Dedifferentiated amniotic fluid mesenchymal stem cell (primary cell): ENCODE measurements around the gene GNG4.
"Not testable (repeated sequence)": the region's sequence is repeated elsewhere in the genome, so short reads cannot be mapped to it uniquely, and the experiment has no call there.

Experiments
- DNase-seq: peaks from one replicate; pipeline ENCODE4 v3.0.0-alpha.2; 2016; ENCODE audit errors: extremely low spot score

Gene GNG4

DNA sequence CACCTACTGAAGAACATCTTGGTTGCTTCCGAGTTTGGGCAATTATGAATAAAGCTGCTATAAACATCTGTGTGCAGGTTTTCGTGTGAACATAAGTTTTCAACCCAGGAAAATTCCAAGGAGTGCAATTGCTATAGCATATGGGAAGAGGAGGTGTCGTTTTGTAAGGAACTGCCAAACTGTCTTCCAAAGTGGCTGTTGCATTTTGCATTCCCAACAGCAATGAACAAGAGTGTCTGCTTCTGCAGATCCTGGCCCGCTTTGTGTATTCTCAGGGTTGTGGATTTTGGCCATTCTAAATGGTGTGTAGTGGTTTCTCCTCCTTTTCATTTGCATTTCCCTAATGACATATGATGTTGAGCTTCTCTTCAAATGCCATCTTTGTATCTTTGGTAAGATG is 23.8 kb downstream of the GNG4 start:
- DNase-seq: no peak

DNA sequence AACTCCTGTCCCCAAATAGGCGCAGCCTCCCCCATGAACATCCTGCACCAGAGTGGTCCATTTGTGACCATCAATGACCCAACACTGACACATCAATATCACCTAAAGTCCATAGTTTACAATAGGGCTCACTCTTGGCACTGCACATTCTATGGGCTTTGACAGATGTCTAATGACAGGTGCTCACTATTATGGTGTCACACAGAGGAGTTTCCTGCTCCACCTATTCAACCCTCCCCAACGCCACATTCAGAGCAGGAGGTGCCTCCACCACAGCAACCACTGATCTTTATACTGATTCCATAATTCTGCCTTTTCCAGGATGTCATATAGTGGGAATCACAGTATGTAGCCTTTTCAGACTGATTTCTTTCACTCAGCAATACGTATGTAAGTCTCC is 24.2 kb downstream of the GNG4 start:
- no peak for DNase-seq

GRCh38 chr1:235624721-235625333 is 24.8 kb downstream of the GNG4 start:
- no peak for DNase-seq

- DNase-seq: no peak
Measured at GRCh38 chr1:235622936-235623779, 26.4 kb downstream of the GNG4 start.

GRCh38 chr1:235619149-235619548 is 30.4 kb downstream of the GNG4 start:
- not testable (repeated sequence) for DNase-seq

GRCh38 chr1:235617808-235618207 is 31.8 kb downstream of the GNG4 start:
- peak; percentile 63 for DNase-seq

GRCh38 chr1:235617140-235617539 is 32.4 kb downstream of the GNG4 start:
- DNase-seq: no peak

DNA sequence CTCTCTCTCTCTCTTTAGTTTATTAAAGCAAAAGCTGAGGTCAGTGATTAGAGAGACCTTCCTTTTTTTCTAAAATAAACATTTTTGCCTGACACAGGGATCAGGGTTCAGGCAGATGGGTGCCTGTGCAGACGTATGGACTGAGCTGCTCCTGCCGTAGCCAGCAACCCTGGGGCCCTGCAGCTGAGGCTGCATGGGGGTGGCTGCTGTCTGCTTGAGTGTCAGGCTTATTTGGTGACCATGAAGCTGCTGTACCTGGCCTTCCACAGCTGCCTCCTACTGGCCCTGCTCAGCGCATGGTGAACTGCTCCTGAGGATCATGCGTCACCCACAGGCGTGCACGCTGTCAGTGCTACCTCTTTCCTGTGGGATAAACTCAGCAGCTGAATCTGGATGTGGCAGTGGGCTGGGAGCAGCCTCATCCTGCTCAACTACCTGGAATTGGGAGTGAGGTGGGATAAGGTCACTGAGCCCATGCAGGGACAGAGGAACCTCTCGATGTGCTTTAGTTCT is 35.1 kb downstream of the GNG4 start:
- DNase-seq: no peak

DNA sequence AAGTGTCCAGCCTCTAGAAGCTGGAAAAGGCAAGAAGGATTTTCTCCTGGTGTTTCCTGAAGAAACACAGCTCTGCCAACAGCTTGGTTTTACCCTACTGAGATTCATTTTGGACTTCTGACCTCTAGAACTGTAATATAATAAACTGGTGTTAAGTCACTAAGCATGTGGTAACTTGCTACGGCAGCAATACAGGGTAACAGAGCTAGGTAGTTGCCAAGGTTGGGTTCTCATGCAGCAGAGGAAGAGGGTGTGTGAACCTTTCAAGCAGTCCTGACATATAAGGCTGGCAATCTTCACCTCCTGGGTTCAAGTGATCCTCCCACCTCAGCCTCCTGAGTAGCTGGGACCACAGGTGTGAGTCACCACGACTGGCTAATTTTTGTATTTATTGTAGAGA is 36.0 kb downstream of the GNG4 start:
- DNase-seq: no peak

DNA sequence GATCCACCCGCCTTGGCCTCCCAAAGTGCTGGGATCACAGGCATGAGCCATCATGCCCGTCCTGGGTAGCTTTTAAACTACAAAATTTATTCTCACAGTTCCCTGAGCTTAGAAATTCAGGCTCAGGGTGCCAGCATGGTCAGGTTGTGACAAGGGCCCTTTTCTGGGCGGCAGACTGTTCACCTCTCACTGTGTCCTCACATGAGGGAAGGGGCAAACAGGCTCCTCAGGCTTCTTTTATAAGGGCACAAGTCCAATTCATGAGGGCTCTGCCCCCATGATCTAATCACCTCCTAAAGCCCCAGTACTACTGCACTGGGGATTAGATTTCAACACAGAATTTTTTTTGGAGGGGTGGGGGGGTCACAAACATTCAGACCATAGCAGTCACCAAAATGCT is 36.8 kb downstream of the GNG4 start:
- DNase-seq: no peak

GRCh38 chr1:235610157-235610556 is 39.4 kb downstream of the GNG4 start:
- DNase-seq: no peak

DNA sequence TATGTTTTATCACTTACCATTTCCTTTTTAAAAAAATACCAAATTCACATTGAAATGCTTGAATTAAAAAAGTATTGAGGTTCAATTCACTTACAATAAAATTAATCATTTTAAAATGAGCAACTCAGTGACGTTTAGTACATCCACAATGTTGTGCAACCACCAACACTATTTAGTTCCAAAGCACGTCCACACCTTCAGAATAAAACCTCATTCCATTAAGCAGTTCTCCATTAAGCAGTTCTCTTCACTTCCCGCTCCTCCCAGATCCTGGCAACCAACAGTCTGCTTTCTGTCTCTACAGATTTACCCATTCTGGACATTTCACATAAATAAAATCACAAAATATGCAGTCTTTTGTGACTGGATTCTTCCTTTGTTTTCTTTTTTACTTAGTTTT is 41.3 kb downstream of the GNG4 start:
- DNase-seq: no peak

- DNase-seq: no peak
Measured at GRCh38 chr1:235607284-235607683, 42.3 kb downstream of the GNG4 start.

GRCh38 chr1:235601104-235601503 is 48.5 kb downstream of the GNG4 start:
- no peak for DNase-seq

DNA sequence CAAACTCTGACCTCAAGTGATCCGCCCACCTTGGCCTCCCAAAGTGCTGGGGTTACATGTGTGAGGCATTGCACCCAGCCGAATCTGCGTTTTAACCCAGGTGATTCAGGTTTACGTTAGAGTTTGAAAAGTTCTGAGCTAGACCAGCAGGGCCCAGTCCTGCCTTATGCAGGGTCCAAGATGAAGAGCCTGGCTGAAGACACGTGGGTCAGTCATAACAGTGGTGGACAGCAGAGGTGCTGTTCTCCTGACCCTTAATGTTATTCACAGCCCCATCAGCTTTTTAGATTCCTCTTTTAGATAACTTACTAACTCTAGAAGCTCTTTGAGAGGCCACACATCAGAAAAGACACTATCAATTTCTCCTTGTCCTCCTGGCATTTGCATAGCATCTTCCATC is 50.0 kb downstream of the GNG4 start:
- no peak for DNase-seq

DNA sequence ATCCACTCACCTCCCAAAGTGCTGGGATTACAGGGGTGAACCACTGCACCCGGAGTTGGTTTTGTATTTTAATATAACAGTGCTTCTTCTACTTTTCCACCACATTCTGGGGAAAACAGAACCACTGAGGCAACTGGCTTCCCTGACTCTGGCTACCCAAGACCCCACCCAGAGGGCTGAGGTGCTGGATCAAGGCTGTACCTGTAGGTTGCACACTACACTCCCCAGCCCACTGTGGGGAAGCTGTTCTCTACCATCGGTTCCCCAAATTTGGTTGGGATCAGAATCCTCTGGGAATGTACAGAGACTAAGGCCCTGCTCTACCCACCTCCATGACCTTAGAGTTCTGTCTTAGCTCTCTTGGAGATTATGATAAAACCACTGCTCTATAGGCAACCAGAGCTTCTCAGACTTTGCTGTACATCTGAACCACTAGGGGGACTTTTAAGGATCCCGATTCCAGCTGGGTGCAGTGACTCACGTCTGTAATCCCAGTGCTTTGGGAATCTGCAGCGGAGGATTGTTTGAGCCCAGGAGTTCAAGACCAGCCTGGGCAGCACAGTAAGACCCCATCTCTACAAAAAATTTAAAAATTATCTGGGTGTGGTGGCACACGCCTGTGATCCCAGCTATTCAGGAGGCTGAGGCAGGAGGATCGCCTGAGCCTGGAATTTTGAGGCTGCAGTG is 51.6 kb downstream of the GNG4 start:
- DNase-seq: peak; percentile 29

- no peak for DNase-seq
Measured at GRCh38 chr1:235595079-235595478, 54.5 kb downstream of the GNG4 start.

- not testable (repeated sequence) for DNase-seq
Measured at GRCh38 chr1:235594281-235594895, 55.2 kb downstream of the GNG4 start.

GRCh38 chr1:235588916-235589515 is 60.6 kb downstream of the GNG4 start:
- DNase-seq: no peak

GRCh38 chr1:235588156-235588555 is 61.4 kb downstream of the GNG4 start:
- no peak for DNase-seq

DNA sequence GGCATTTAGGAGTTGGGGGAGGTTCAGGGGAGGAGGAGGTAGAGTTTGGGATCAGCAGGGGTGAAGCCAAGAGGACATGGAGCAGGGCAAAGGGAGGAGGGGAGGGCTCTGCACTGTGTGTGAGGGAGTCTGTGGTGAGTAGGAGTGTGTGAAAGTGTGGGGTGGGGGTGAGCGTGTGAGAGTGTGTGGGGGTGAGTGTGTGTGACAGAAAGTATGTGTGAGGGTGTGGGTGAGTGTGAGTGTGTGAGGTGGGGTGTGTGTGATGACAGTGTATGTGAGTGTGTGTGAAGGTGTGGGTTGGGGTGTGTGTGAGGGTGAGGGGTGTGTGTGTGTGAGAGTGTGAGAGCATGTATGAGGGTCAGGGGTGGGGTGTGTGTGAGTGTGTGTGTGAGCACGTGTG is 62.6 kb downstream of the GNG4 start:
- DNase-seq: no peak

GRCh38 chr1:235586413-235586812 is 63.2 kb downstream of the GNG4 start:
- DNase-seq: no peak
